SK-N-MC (cell line): Measurements from ENCODE around the gene ERBIN.

Source experiments
- EZH2 ChIP-seq: fragments of 200-600 bp; sonication (generic); IDR thresholded peaks from one replicate; pipeline ENCODE4 v1.6.1; 2017; ENCODE audit warnings: antibody characterized with exemption
- FOXP2 ChIP-seq: optimal IDR thresholded peaks from 2 replicates; pipeline ENCODE3; 2011; ENCODE audit warnings: mild to moderate bottlenecking, moderate library complexity; ENCODE audit not compliant: insufficient read depth; ENCODE audit errors: extremely low read length, control extremely low read depth
- POLR2AphosphoS5 ChIP-seq: IDR thresholded peaks from 2 replicates; pipeline ENCODE4 v1.6.1; 2012; ENCODE audit warnings: mild to moderate bottlenecking, low read depth, low read length, borderline replicate concordance

DNA sequence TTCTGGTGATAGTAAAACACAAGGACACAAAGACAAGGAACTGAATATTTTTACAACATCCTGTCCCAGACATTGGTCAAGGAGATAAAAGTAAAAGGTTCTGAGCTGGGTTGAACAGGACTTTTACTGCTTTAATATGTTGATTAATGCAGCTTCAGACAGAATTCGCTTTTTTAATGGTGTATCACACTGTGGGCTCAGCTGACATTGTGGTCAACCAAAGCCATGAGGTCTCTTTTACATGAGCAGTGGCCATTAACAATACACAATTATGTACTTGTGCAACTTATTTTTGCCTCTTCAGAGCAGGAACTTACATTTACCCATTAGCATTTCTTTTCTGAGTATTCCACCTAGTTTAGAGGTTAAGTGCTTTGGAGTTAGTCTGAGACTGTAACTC, 22.8 kb upstream of the ERBIN start:
- TF ChIP-seq POLR2AphosphoS5 (no peak), EZH2 (no peak), FOXP2 (no peak)
